ENCODE measurements around the gene ABCG5.

ABCG5 gene

GRCh38 chr2:43819491-43820163, 19.0 kb downstream of the ABCG5 start:
- no peak overlapping the region for H3K4me3 ChIP-seq (ENCODE audit: low read depth, low read length, poor library complexity, severe bottlenecking)
- H3K9me2 ChIP-seq (ENCODE audit: low read depth, low read length): no peaks in the 10 kb centered on the region
- no peak overlapping the region for H3K4me2 ChIP-seq (ENCODE audit: low read length)
- no peaks in the 10 kb centered on the region for H4K20me1 ChIP-seq (ENCODE audit: insufficient read depth, low read length)
- H3K27me3 ChIP-seq (ENCODE audit: insufficient read depth, low read length): no peaks in the 10 kb centered on the region
- H3K4me1 ChIP-seq (ENCODE audit: insufficient read depth, low read length, severe bottlenecking): no peaks in the 10 kb centered on the region
- H3K9me3 ChIP-seq (ENCODE audit: low read length): no peaks in the 10 kb centered on the region
- no peak for TF ChIP-seq EZH2 (IDR thresholded peaks at IDR 0.05; ENCODE audit: borderline replicate concordance, low read length)
- TF ChIP-seq, protein P1, sequence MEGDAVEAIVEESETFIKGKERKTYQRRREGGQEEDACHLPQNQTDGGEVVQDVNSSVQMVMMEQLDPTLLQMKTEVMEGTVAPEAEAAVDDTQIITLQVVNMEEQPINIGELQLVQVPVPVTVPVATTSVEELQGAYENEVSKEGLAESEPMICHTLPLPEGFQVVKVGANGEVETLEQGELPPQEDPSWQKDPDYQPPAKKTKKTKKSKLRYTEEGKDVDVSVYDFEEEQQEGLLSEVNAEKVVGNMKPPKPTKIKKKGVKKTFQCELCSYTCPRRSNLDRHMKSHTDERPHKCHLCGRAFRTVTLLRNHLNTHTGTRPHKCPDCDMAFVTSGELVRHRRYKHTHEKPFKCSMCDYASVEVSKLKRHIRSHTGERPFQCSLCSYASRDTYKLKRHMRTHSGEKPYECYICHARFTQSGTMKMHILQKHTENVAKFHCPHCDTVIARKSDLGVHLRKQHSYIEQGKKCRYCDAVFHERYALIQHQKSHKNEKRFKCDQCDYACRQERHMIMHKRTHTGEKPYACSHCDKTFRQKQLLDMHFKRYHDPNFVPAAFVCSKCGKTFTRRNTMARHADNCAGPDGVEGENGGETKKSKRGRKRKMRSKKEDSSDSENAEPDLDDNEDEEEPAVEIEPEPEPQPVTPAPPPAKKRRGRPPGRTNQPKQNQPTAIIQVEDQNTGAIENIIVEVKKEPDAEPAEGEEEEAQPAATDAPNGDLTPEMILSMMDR (IDR thresholded peaks at IDR 0.05; ENCODE audit: low read length): no peak
- no peak overlapping the region for H3K9ac ChIP-seq (ENCODE audit: low read length)
- H3K27ac ChIP-seq (ENCODE audit: low read depth, low read length, poor library complexity, severe bottlenecking): no peak overlapping the region
- H3F3A ChIP-seq (ENCODE audit: insufficient read depth, low read length): no peaks in the 10 kb centered on the region
- no peak overlapping the region for H2AFZ ChIP-seq (ENCODE audit: low read length)
- no peaks in the 10 kb centered on the region for H3K36me3 ChIP-seq (ENCODE audit: insufficient read depth, low read length)
- no peaks in the 10 kb centered on the region for H3K79me2 ChIP-seq (ENCODE audit: insufficient read depth, low read length)

- TF ChIP-seq, protein P1 (IDR thresholded peaks at IDR 0.05; ENCODE audit: low read length): no peak
- TF ChIP-seq EZH2 (IDR thresholded peaks at IDR 0.05; ENCODE audit: borderline replicate concordance, low read length): no peak
- no peaks in the 10 kb centered on the region for H3K9me2 ChIP-seq (ENCODE audit: low read depth, low read length)
- H3K4me3 ChIP-seq (ENCODE audit: low read depth, low read length, poor library complexity, severe bottlenecking): no peak overlapping the region
- no peaks in the 10 kb centered on the region for H3K27me3 ChIP-seq (ENCODE audit: insufficient read depth, low read length)
- no peak overlapping the region for H2AFZ ChIP-seq (ENCODE audit: low read length)
- H3K9ac ChIP-seq (ENCODE audit: low read length): no peak overlapping the region
- no peaks in the 10 kb centered on the region for H3K36me3 ChIP-seq (ENCODE audit: insufficient read depth, low read length)
- no peak overlapping the region for H3K4me2 ChIP-seq (ENCODE audit: low read length)
- H3K79me2 ChIP-seq (ENCODE audit: insufficient read depth, low read length): no peaks in the 10 kb centered on the region
- H3F3A ChIP-seq (ENCODE audit: insufficient read depth, low read length): no peaks in the 10 kb centered on the region
- no peak overlapping the region for H3K27ac ChIP-seq (ENCODE audit: low read depth, low read length, poor library complexity, severe bottlenecking)
- H4K20me1 ChIP-seq (ENCODE audit: insufficient read depth, low read length): no peaks in the 10 kb centered on the region
- no peaks in the 10 kb centered on the region for H3K9me3 ChIP-seq (ENCODE audit: low read length)
- H3K4me1 ChIP-seq (ENCODE audit: insufficient read depth, low read length, severe bottlenecking): no peaks in the 10 kb centered on the region
Measured at GRCh38 chr2:43818761-43819160, 19.9 kb downstream of the ABCG5 start.

DNA sequence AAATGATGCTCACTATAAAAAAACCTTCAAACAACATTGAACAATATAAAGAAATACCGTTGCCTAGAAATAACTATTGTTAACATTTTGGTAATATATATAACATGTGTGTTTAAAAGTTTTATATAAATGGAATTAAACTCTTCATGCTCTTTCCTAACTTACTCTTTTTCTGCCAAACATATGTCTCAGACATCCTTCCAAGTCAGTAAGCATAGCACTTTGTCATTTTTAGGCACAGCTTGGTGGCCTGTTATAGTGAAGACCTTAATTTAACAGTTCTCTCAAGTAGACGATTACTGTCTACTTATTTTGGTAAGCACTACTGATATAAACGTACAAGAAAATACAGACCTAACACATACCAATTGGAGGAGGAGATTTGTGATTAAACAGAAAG, 23.9 kb downstream of the ABCG5 start:
- Histone ChIP-seq H3K4me1 (ENCODE audit: insufficient read depth, low read length, severe bottlenecking) (no peaks in the 10 kb centered on the region), H3K9me3 (ENCODE audit: low read length) (no peaks in the 10 kb centered on the region), H3K79me2 (ENCODE audit: insufficient read depth, low read length) (no peaks in the 10 kb centered on the region), H3K27ac (ENCODE audit: low read depth, low read length, poor library complexity, severe bottlenecking) (no peak overlapping the region), H4K20me1 (ENCODE audit: insufficient read depth, low read length) (no peaks in the 10 kb centered on the region), H3K9me2 (ENCODE audit: low read depth, low read length) (no peaks in the 10 kb centered on the region), H2AFZ (ENCODE audit: low read length) (no peak overlapping the region), H3K4me3 (ENCODE audit: low read depth, low read length, poor library complexity, severe bottlenecking) (no peak overlapping the region), H3K36me3 (ENCODE audit: insufficient read depth, low read length) (no peaks in the 10 kb centered on the region), H3K27me3 (ENCODE audit: insufficient read depth, low read length) (no peaks in the 10 kb centered on the region), H3K9ac (ENCODE audit: low read length) (no peak overlapping the region), H3F3A (ENCODE audit: insufficient read depth, low read length) (no peaks in the 10 kb centered on the region), H3K4me2 (ENCODE audit: low read length) (no peak overlapping the region)
- TF ChIP-seq EZH2 (IDR thresholded peaks at IDR 0.05; ENCODE audit: borderline replicate concordance, low read length): no peak
- TF ChIP-seq, protein P1 (IDR thresholded peaks at IDR 0.05; ENCODE audit: low read length): no peak
